SK-N-SH treated with all-trans-retinoic acid at 6 μM for 48 hours (cell line): ENCODE results near the gene ABCA13.

Experiments
- ATAC-seq: fragments of 200-7000 bp; cut with Tn5 transposase; 3 replicates; pipeline ENCODE4 v1.9.1; 2020; ENCODE audit warnings: mild to moderate bottlenecking, moderate library complexity
- ARNTL ChIP-seq: fragments of 450-650 bp; formaldehyde crosslinking; IDR thresholded peaks from 2 replicates; pipeline ENCODE4 v1.5.0; 2020; ENCODE audit warnings: low read depth, mild to moderate bottlenecking, moderate library complexity, borderline replicate concordance
- BACH2 ChIP-seq: fragments of 250-450 bp; sonication (Bioruptor Pico); IDR thresholded peaks from 2 replicates; pipeline ENCODE4 v1.9.0; 2021; ENCODE audit warnings: mild to moderate bottlenecking, borderline replicate concordance
- CREB5 ChIP-seq: fragments of 250-450 bp; sonication (Bioruptor Pico); IDR thresholded peaks from 2 replicates; pipeline ENCODE4 v1.5.1; 2020; ENCODE audit warnings: low read depth, mild to moderate bottlenecking, moderate library complexity
- CSDC2 ChIP-seq: fragments of 250-450 bp; sonication (Bioruptor Pico); IDR thresholded peaks from 2 replicates; pipeline ENCODE4 v1.5.0; 2020; ENCODE audit warnings: mild to moderate bottlenecking, moderate library complexity
- CSRNP3 ChIP-seq: fragments of 250-450 bp; sonication (Bioruptor Pico); IDR thresholded peaks from 2 replicates; pipeline ENCODE4 v1.5.1; 2021; ENCODE audit warnings: mild to moderate bottlenecking, moderate library complexity
- ESRRG ChIP-seq: fragments of 250-450 bp; sonication (Bioruptor Pico); IDR thresholded peaks from 2 replicates; pipeline ENCODE4 v1.6.1; 2021; ENCODE audit warnings: mild to moderate bottlenecking
- GLIS3 ChIP-seq: fragments of 250-450 bp; sonication (Bioruptor Pico); IDR thresholded peaks from 2 replicates; pipeline ENCODE4 v1.5.0; 2020; ENCODE audit warnings: mild to moderate bottlenecking, moderate library complexity
- ISL1 ChIP-seq: fragments of 250-450 bp; sonication (Bioruptor Pico); IDR thresholded peaks from 2 replicates; pipeline ENCODE4 v2.1.2; 2022; ENCODE audit warnings: mild to moderate bottlenecking, moderate library complexity
- OSR1 ChIP-seq: fragments of 250-450 bp; sonication (Bioruptor Pico); IDR thresholded peaks from 2 replicates; pipeline ENCODE4 v1.8.0; 2022; ENCODE audit warnings: moderate library complexity, mild to moderate bottlenecking, inconsistent platforms
- POU6F1 ChIP-seq: fragments of 250-450 bp; sonication (Bioruptor Pico); IDR thresholded peaks from 2 replicates; pipeline ENCODE4 v1.8.0; 2021; ENCODE audit warnings: low read depth, mild to moderate bottlenecking, moderate library complexity, borderline replicate concordance
- RARB ChIP-seq: fragments of 250-450 bp; sonication (Bioruptor Pico); IDR thresholded peaks from 2 replicates; pipeline ENCODE4 v1.8.0; 2021; ENCODE audit warnings: mild to moderate bottlenecking, moderate library complexity
- TCF4 ChIP-seq: fragments of 250-450 bp; sonication (Bioruptor Pico); IDR thresholded peaks from 2 replicates; pipeline ENCODE4 v1.8.0; 2021; ENCODE audit warnings: mild to moderate bottlenecking, moderate library complexity, borderline replicate concordance
- TOX ChIP-seq: fragments of 250-450 bp; sonication (Bioruptor Pico); IDR thresholded peaks from 2 replicates; pipeline ENCODE4 v1.8.0; 2021; ENCODE audit warnings: mild to moderate bottlenecking, moderate library complexity, borderline replicate concordance
- TSHZ2 ChIP-seq: fragments of 250-450 bp; sonication (Bioruptor Pico); IDR thresholded peaks from 2 replicates; pipeline ENCODE4 v1.5.0; 2020; ENCODE audit warnings: mild to moderate bottlenecking, moderate library complexity
- ZC3H10 ChIP-seq: fragments of 250-450 bp; sonication (Bioruptor Pico); IDR thresholded peaks from 2 replicates; pipeline ENCODE4 v1.5.1; 2021; ENCODE audit warnings: mild to moderate bottlenecking, moderate library complexity
- ZFP3 ChIP-seq: fragments of 250-450 bp; sonication (Bioruptor Pico); IDR thresholded peaks from 2 replicates; pipeline ENCODE4 v1.5.0; 2020; ENCODE audit warnings: mild to moderate bottlenecking, moderate library complexity
- ZFP30 ChIP-seq: fragments of 450-650 bp; formaldehyde crosslinking; IDR thresholded peaks from 2 replicates; pipeline ENCODE4 v1.5.0; 2022; ENCODE audit warnings: mild to moderate bottlenecking, moderate library complexity
- ZNF565 ChIP-seq: fragments of 450-650 bp; formaldehyde crosslinking; conservative IDR thresholded peaks from 2 replicates; pipeline ENCODE4 v1.5.0; 2020; ENCODE audit warnings: low read depth, mild to moderate bottlenecking, moderate library complexity
- ZNF70 ChIP-seq: fragments of 450-650 bp; formaldehyde crosslinking; IDR thresholded peaks from 2 replicates; pipeline ENCODE4 v1.5.0; 2020; ENCODE audit warnings: mild to moderate bottlenecking, moderate library complexity
- ZNF8 ChIP-seq: fragments of 450-650 bp; formaldehyde crosslinking; IDR thresholded peaks from 2 replicates; pipeline ENCODE4 v1.5.0; 2020; ENCODE audit warnings: mild to moderate bottlenecking, moderate library complexity

ABCA13 gene

GRCh38 chr7:48528646-48529045 lies 357.4 kb downstream of the ABCA13 start:
- no peak for ATAC-seq
- TF ChIP-seq TSHZ2 (no peak), CSRNP3 (CRISPR knock-in tag) (no peak), CREB5 (CRISPR knock-in tag) (no peak), ZNF70 (CRISPR knock-in tag) (no peak), ISL1 (CRISPR knock-in tag) (no peak), TOX (no peak), POU6F1 (CRISPR knock-in tag) (no peak), TCF4 (no peak), ZNF8 (CRISPR knock-in tag) (no peak), RARB (no peak), ZC3H10 (CRISPR knock-in tag) (no peak), BACH2 (CRISPR knock-in tag) (no peak)

- no peak for TF ChIP-seq ZNF8 (CRISPR knock-in tag)
- no peak for TF ChIP-seq TCF4
- no peak for TF ChIP-seq ZFP3
- TF ChIP-seq OSR1: no peak
- TF ChIP-seq ZFP30: no peak
- no peak for TF ChIP-seq ARNTL (CRISPR knock-in tag)
- no peak for TF ChIP-seq TOX
- TF ChIP-seq ZNF565 (CRISPR knock-in tag): no peak
- no peak for TF ChIP-seq ESRRG
- TF ChIP-seq BACH2 (CRISPR knock-in tag): no peak
- TF ChIP-seq TSHZ2: no peak
- TF ChIP-seq POU6F1 (CRISPR knock-in tag): no peak
- TF ChIP-seq CREB5 (CRISPR knock-in tag): no peak
- TF ChIP-seq CSDC2 (CRISPR knock-in tag): no peak
- TF ChIP-seq ZNF70 (CRISPR knock-in tag): no peak
- TF ChIP-seq CSRNP3 (CRISPR knock-in tag): no peak
- no peak for TF ChIP-seq GLIS3 (CRISPR knock-in tag)
- no peak for TF ChIP-seq ZC3H10 (CRISPR knock-in tag)
- ATAC-seq: no peak
These were observed 366.3 kb downstream of the ABCA13 start for GRCh38 chr7:48537561-48537960.
